ENCODE measurements around the gene EFEMP2.

GRCh38 chr11:65829459-65829858 is 43.1 kb downstream of the EFEMP2 start:
- TF ChIP-seq CTCF (IDR thresholded peaks at IDR 0.05) (no peak), EZH2 (IDR thresholded peaks at IDR 0.05; ENCODE audit: borderline replicate concordance, insufficient read depth, low read depth, low read length, poor library complexity, severe bottlenecking) (no peak)

Measured in B cell (primary cell).